SHP77 treated with DMSO at 0.1 percent for 48 hours (cell line): Measurements from ENCODE around the gene MTARC2.

Source experiments
- DNase-seq: peaks from one replicate; lab custom pipeline; 2025; lab: John Stamatoyannopoulos, UW

MTARC2 gene

DNA sequence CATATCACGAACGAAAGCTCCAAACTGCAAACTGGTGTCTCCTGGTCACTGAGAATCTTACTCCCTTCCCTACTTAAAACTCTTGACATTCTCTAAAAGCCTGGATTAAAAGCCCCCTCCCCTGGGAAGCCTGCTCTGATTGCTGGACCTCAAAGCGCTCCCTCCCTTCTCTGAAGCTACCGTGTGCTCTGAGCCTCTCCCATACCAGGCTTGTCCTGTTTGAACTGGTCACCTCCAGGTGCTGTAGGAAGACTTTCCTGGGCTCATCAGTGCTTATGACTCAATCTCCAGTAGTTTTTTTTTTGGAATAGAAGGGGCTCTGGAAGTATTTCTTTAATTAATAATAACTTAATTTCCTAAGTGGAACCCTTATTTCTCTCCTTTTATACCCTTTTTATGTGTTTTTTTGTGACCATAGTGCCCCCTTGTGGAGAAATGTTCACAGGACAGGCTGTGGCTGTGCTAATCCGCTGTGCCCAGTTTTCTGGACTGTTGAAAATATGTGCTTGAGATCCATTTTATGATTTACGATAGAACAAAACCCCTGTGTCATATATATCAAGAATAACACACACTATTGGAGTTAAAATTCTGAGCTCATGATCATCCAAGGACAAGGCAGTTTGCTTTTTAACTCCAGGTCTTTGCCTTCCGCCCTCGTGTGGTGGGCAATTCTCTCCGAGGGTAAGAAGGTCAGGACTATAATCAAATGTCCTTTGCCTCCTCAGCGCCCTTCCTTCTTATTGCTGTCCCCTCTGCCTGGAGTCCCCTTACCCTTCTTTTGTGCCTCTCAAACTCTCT, 55.5 kb downstream of the MTARC2 start:
- DNase-seq: peak; percentile 19

DNA sequence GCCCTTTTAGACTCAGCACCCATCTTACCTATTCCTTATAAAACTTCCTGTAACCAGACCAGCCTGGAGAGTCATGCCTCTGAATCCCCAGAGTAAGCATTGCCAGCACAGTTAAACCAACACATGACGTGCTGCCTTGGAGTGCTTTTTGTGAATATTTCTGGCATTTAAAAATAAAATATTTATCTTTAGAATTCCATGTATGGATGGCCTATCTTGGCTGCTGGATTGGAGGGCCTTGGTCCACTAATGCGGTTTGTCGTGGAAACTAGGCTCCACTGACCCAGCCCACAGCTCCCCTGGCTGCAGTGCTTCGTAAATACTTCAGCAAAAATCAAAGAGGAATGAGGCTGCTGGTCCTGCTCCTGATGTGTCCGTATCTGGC, 56.1 kb downstream of the MTARC2 start:
- DNase-seq: no peak

DNA sequence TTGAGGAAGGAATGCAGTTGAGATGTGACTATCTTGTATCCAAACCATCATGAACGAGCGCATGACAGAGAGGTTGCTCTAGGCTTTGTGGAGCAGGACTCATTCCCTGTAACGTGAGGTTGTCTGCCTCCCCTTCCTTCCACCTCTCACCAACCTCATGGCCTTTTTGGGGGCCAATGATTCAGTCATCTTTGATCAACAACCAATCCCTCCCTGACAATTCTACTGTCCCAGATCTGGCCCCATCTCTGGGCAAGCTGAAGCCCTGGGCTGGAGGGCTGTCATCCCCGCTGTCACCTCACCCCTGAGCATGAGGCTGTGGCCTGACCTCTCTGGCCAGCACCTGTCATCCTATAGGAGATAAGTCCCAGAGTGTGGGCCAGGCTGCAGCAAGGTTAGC, 58.3 kb downstream of the MTARC2 start:
- no peak for DNase-seq

- DNase-seq: no peak
These were observed 59.6 kb downstream of the MTARC2 start for GRCh38 chr1:220807726-220808125.

DNA sequence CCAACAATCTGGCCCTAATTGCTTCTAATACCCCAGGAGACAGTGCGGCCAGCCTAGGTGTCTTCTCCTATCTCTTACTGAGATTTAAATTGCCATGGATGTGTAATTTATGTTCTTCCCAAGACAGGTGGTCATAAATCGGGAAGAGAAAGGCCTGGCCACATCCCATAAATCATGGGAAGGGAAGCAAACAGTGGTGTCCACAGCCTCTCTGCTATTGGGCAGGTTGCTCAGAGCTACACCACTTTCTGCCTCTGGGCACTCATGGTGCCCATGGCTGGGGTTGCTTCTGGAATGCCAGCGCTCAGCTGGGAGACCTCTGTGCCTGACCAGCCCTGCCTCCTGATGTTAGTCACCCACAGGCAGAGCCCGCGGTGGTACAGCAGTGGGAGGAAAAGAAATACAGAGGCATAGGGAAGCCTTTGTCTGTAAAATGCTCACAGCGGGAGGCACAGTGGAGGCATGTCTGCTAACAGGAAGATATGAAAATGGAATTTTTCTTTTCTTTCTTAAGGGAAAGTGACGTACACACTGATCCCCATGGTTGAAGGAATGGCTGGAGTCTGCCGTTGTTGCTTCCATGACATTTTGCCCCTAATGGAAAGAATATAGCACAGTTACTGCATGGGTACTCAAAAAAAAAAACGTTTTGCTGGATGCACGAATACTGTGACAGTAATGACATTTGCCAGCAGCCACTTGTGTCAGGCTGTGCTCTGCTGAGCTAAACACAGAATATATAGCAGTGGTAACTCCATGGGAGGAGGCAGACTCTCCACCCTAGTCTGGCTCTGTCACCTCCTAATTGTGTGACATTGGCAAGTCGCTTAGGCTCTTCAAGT, 60.4 kb downstream of the MTARC2 start:
- DNase-seq: peak; percentile 48

DNA sequence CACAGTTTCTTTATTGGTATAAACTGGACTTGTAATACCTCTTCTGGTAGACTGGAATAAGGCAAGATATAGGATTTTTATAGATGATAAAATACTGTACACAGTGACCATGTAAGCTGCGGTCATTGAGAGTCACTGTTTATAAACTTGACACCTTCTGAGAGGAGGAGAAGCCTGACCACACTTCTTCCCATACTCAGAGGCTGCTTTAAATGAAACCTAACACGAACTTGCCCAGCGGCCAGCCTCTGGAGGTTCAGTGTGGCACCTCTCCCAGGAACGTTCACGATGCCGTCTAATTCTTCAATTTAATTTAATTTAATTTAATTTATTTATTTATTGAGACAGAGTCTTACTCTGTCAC, 61.0 kb downstream of the MTARC2 start:
- no peak for DNase-seq

DNA sequence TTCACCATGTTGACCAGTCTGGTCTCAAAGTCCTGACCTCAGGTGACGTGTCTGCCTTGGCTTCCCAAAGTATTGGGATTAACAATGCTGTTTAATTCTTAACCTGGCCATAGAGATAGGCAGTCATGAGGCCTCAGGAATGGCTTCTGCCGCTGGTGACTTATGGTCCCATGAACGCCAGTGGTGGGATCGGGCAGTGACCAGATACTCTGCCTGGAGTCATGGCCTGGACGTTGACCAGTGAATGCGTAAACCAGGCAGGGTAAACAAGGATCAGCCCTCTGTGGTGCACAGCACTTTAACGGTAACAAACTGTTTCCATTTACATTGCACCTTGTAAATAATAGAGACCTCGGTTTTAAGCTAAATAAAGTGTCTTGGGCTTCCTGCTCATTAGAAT, 61.6 kb downstream of the MTARC2 start:
- no peak for DNase-seq

DNA sequence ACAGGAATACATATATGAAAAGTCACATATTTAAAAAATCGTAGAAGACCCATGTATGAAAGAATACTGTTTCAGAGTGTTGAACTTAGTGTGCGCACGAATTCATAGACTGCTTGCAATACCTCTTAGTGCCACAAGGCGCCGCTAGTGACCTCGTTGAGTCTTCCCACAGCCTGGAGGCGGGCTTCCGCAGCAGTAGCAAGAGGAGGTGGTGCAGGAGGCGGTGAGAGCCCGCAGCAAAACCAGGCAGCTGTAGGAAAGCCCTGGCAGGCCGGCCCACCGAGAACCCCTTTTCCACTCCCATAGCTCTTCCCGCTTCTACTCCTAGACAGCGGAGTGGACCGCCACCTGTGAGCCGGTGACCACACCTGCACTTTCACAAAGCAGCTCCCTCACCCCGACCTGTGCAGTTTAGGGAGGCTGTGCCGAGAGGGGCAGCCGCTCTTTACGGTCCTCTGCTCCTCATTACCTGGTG, 62.1 kb downstream of the MTARC2 start:
- peak; percentile 48 for DNase-seq

GRCh38 chr1:220810963-220811362, 62.8 kb downstream of the MTARC2 start:
- DNase-seq: no peak

GRCh38 chr1:220811695-220812094, 63.6 kb downstream of the MTARC2 start:
- no peak for DNase-seq

DNA sequence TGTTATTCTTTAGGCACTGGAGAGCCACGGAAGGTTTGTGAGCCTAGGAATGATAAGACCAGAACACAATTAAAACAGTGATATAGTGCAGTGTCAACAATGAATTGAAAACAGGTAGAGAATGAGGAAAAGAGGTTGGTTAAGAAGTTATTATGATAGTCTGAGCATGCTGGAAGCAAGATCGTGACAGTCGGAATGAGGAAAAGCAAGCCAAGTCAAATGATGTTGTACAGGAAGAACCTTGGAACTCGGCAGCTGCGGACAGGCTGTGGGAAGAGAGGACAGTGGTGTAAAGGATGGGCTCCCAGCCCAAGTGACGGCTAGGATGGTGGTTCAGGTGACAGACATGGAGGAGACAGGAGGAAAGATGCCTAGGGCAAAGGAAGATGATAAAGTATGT, 64.2 kb downstream of the MTARC2 start:
- no peak for DNase-seq

DNA sequence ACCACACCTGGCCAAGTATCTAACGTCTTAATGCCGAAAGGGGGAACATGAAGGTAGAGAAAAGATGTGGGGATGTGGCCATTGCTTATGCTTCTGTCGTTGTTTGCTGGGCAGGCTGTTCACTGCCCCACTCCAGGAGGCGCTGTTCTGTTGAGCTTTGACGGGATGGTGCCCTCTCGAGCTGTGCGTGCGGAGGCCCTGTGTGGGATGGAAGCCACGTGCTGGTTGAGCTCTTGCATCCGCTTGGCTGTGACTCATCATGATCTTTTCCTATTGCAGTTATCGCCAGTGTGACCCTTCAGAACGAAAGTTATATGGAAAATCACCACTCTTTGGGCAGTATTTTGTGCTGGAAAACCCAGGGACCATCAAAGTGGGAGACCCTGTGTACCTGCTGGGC, 64.9 kb downstream of the MTARC2 start:
- DNase-seq: no peak

DNA sequence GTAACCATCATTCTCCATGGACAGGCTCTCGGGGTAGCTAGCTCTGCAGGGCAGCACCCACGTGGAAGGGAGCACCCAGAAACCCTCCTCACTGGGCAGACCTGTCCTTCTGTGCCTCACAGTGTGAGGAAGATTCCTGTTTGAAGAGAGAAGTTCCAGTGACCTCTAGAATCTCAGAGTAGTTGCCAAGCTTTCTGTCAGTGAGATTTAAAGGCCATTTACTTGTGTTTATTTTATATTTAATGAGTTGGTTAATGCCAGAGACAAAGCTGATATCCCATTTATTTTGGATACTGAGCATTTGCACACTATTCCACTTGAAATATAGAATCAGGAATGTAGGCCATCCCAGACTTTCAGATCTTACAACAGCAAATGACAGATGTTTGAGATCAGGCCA, 67.3 kb downstream of the MTARC2 start:
- no peak for DNase-seq

DNA sequence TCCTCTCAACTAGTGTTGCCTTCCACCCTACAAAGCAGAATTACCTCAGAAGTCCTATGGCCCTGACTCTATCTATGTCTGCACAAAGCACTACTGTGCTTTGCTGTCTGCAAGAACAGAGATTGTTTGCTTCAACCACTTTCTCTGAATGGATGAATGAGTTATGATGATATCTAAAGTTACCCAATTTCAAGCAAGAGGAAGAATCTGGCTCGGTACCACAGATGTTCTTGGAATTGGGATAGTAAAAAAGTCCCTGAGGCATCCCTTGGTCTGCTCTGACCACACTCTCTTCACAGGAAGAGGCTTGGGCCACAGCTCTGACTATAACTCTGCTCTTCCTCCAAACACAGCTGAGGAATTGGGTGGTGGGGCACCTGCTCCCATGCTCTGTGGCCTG, 69.8 kb downstream of the MTARC2 start:
- no peak for DNase-seq

DNA sequence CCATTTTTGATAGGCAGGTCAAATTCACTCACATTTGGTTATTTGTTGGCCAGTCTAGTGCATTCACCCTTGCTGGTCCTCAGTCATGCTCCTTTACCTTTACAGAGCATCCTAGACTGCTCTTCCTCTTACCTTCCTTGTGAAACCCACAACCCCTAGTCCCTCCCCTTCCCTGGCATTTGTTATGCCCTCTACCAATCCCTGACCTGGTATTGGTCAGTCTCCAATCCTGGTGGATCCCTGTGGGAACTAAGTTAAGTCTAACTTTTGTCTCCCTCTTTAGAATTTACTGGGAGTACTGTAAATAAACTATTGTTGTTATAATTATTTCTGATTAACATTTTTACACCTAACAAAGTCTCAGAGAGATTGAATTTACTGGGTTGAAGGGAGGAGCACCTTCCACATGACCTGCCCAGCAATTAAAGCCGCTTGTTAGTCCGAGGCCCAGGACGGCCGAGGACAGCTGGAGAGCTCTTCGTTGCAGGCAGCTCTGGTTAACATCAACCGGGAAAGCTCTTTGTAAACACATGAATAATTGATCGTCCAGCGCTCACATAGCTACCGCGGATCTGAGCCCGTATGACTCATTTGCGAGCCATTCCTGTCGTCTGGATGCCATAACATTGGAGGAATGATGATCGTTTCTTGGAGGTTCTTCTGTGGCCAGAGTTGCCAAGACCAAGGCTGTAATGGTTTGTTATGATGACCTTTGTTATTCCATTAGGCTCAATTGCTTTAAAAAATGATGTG, 70.5 kb downstream of the MTARC2 start:
- DNase-seq: peak; percentile 29

- no peak for DNase-seq
These were observed 71.4 kb downstream of the MTARC2 start for GRCh38 chr1:220819467-220820026.

DNA sequence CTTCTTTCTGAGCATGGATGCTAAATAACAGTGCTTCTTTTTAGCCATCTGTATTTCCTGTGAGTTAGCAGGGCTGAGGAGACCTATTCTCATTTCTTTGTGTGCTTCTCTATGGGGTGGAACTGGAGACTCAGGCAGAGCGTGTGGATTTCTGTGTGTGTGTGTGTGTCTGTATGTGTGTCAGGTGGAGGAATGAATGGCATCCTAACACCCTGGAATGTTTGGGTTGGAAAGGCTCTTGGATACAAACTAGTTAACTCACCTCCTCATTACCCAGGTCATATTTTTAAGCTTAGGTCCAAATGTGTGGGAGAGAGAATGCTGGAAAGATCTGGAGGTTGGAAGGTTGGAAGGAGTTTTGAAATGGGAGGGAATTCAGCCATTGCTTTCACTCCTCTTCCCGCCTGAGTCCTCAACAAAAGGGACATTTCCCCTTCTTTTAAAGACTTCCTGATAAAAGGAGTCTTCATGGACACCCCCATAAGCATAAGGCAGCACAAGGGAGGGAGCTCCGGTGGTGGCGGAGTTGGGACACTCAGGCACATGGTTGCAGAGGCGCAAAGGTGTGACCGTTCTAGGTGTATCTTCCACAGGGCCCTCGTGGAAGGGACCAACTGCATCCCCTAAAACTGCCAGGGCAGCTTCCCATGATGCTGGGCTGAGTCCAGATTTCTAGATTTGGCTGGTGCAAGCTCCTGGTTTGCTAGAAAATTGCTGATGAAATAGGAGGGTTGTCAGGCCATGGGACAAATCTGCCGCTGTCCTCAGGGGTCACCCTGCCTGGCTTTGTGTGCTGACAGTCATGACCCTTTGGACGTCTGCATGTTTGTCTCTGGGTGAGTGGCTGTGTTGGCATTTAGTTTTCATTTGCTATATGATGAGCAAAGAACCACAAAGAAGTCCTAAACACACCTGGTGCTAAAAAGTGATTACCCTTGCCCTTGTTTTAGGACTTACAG, 76.2 kb downstream of the MTARC2 start:
- no peak for DNase-seq

DNA sequence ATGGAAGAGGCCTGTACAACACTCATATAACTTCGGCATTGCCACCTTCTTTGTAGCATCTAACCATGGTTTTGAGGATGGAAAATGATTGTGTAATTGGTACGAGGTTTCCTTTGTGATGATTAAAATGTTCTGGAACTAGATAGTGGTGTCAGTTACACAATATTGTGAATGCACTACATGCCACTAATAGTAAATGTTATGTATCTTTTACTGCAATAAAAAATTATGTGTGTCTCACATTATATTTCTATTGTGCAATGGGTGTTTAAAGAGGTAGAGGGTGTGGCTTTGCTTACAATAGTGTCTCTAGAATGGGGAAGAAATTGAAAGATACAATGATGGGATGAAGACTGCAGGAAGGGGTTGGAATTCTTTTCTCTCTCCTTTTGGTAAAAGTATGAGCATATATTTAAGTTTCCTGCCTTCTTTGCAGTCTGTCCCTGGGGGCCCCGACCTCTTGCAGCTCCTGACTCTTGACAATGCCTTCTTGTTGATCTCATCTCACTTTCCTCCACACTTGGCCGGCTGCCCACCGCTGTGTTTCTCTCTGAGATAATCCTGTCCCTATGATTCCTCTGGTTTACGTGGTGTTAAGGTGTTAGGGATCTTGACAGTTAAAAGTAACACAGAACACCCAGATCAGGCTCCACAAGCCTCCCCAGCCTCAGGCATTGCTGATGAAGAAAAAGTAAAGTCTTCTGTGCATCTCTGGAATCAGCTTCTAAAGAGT, 77.9 kb downstream of the MTARC2 start:
- no peak for DNase-seq

GRCh38 chr1:220826729-220827128, 78.6 kb downstream of the MTARC2 start:
- no peak for DNase-seq

DNA sequence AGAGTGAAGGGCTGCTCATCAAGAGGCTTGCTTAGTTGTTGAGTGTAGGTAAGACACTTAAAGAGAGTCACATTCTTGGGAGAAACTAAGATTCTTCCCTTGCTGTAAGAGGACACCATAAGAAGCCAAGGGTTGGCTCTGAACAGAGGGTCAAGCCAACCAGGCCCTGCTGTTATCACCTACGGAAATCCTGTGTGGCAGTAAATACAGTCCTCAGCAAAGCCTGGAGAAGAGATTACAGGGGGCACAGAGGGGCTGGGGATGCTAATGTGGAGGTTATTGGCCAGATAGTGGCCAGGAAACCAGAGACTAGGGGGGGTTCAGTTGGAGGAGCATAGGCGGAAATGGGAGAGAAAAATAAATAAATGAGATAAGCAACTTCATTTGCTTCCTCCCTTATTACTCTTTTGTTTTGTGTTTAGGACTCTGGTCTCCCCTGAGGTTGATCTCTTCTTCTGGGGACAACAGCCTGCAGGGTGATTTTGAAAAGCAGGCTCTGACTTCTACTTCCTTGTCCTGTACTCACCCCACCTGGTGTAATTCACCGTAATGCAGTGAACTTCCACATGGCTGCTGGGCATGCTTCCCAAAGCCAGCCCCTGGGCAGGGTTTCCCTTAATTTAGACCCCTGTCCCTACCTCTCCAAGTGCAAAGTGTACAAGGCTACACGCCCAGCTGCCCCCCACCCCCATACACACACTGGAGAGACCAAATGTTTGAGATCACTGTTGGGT, 79.5 kb downstream of the MTARC2 start:
- DNase-seq: no peak
